ENCODE measurements around the gene TFAP2D. TPM values are rescaled to one million over a fixed set of nuclear protein-coding genes. Genes with fewer than 3 reads are reported as not detected.

TFAP2D gene
- total and polyA plus RNA-seq, 12 donors = not detected

- H3K4me1 ChIP-seq (replicated peaks in 1 of 2) = no peaks in the 10 kb centered on the region
- TF ChIP-seq CTCF (IDR thresholded peaks at IDR 0.05) = no peak
- TF ChIP-seq POLR2A (IDR thresholded peaks at IDR 0.05) = no peak
- no peak overlapping the region for H3K27ac ChIP-seq
- H3K36me3 ChIP-seq (replicated peaks in 1 of 2) = no peaks in the 10 kb centered on the region
- WGBS, 4 donors = 49 to 61% (median 52%) methylated on average over 1 of the region's 1 CpG
- no peak overlapping the region for H3K4me3 ChIP-seq
- intact Hi-C loops (cut with DNase I) = loop anchor here in 1 of 2 donors (5.0 kb wide), 1 partner anchor 135 kb away; no protein-coding TSS in a partner anchor
- no peaks in the 10 kb centered on the region for H3K27me3 ChIP-seq
- DNase-seq = no peak
- no peaks in the 10 kb centered on the region for H3K9me3 ChIP-seq (replicated peaks in 1 of 3)
These were observed 79.4 kb downstream of the TFAP2D start for GRCh38 chr6:50792771-50793170.

GRCh38 chr6:50795574-50795973 is 82.2 kb downstream of the TFAP2D start:
- Histone ChIP-seq H3K36me3 (replicated peaks in 1 of 2) (no peaks in the 10 kb centered on the region), H3K4me1 (replicated peaks in 1 of 2) (no peaks in the 10 kb centered on the region), H3K9me3 (replicated peaks in 1 of 3) (peaks cover 0 to 6% (median 0%) of the 10 kb centered on the region in 3 donors), H3K4me3 (no peak overlapping the region), H3K27me3 (no peaks in the 10 kb centered on the region), H3K27ac (no peak overlapping the region)
- TF ChIP-seq POLR2A (IDR thresholded peaks at IDR 0.05) (no peak), CTCF (IDR thresholded peaks at IDR 0.05) (no peak)
- intact Hi-C loops (cut with DNase I) = no loop called here
- no peak for DNase-seq
- WGBS, 4 donors = 40 to 63% (median 47%) methylated on average over 5 of the region's 5 CpGs

- H3K4me3 ChIP-seq = no peak overlapping the region
- TF ChIP-seq POLR2A (IDR thresholded peaks at IDR 0.05) = no peak
- no peak for TF ChIP-seq CTCF (IDR thresholded peaks at IDR 0.05)
- H3K27me3 ChIP-seq = no peaks in the 10 kb centered on the region
- H3K4me1 ChIP-seq (replicated peaks in 1 of 2) = no peaks in the 10 kb centered on the region
- no peaks in the 10 kb centered on the region for H3K36me3 ChIP-seq (replicated peaks in 1 of 2)
- no peak for DNase-seq
- peaks cover 0 to 6% (median 0%) of the 10 kb centered on the region in 3 donors for H3K9me3 ChIP-seq (replicated peaks in 1 of 3)
- no peak overlapping the region for H3K27ac ChIP-seq
- intact Hi-C loops (cut with DNase I) = no loop called here
These were observed 91.0 kb downstream of the TFAP2D start for GRCh38 chr6:50804283-50804682.

GRCh38 chr6:50807035-50807434 is 93.7 kb downstream of the TFAP2D start:
- no peaks in the 10 kb centered on the region for H3K4me1 ChIP-seq (replicated peaks in 1 of 2)
- no peaks in the 10 kb centered on the region for H3K27me3 ChIP-seq
- TF ChIP-seq CTCF (IDR thresholded peaks at IDR 0.05) (no peak), POLR2A (IDR thresholded peaks at IDR 0.05) (no peak)
- no peak for DNase-seq
- H3K9me3 ChIP-seq (replicated peaks in 1 of 3) = no peaks in the 10 kb centered on the region
- no peak overlapping the region for H3K4me3 ChIP-seq
- H3K36me3 ChIP-seq (replicated peaks in 1 of 2) = no peaks in the 10 kb centered on the region
- no peak overlapping the region for H3K27ac ChIP-seq
- intact Hi-C loops (cut with DNase I) = no loop called here

Measured in adrenal gland (tissue), 12 donors.